GM23338 (cell line): ENCODE data around the gene MT1F.

Experiments used
- CTCF ChIP-seq, 2 experiments: fragments of 200-600 bp in 1 of 2; sonication (generic) in 1 of 2; conservative IDR thresholded peaks; 2 replicates each; pipeline versions ENCODE4 v1.5.1 to v1.6.1; 2016 to 2017; ENCODE audit warnings: antibody characterized with exemption in 2 of 2, low read depth in 2 of 2, mild to moderate bottlenecking in 2 of 2, moderate library complexity in 1 of 2
- EZH2 ChIP-seq: fragments of 200-600 bp; sonication (generic); IDR thresholded peaks from one replicate; pipeline ENCODE4 v1.8.0; 2017; ENCODE audit warnings: antibody characterized with exemption, mild to moderate bottlenecking, low read depth; ENCODE audit not compliant: unreplicated experiment

GRCh38 chr16:56608876-56609462 lies 48.8 kb upstream of the MT1F start:
- TF ChIP-seq CTCF (conservative IDR thresholded peaks at IDR 0.05; ENCODE audit: low read depth in 2 of 2) (no peak), EZH2 (peak; percentile 58)
